HL-60 (cell line): ENCODE results near the gene SCO1.

Experiments
- GABPA ChIP-seq: IDR thresholded peaks from 2 replicates; pipeline ENCODE4 v1.6.1; 2012; ENCODE audit warnings: low read depth
- TF ChIP-seq, protein P1 (sequence below): IDR thresholded peaks from 2 replicates; pipeline ENCODE4 v1.6.1; 2012; ENCODE audit warnings: low read depth; ENCODE audit not compliant: insufficient replicate concordance

DNA sequence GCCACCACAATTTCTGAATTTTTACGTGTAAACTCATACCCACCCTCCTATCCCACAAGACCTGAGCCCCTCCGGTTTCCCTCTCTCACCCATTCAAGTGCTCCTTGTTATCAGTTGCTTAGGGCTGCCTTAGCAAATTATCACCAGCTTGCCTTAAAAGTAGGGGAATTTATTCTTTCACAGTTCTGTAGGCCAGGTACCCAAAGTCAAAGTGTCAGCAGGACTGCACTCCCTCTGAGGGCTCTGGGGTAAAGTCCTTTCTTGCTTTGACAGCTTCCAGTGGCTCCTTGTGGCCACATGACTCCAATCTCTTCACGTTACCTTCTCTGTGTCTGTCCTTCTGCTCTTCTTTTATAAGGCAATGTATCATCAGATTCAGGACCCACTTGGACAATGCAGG is 40.4 kb upstream of the SCO1 start:
- TF ChIP-seq, protein P1, sequence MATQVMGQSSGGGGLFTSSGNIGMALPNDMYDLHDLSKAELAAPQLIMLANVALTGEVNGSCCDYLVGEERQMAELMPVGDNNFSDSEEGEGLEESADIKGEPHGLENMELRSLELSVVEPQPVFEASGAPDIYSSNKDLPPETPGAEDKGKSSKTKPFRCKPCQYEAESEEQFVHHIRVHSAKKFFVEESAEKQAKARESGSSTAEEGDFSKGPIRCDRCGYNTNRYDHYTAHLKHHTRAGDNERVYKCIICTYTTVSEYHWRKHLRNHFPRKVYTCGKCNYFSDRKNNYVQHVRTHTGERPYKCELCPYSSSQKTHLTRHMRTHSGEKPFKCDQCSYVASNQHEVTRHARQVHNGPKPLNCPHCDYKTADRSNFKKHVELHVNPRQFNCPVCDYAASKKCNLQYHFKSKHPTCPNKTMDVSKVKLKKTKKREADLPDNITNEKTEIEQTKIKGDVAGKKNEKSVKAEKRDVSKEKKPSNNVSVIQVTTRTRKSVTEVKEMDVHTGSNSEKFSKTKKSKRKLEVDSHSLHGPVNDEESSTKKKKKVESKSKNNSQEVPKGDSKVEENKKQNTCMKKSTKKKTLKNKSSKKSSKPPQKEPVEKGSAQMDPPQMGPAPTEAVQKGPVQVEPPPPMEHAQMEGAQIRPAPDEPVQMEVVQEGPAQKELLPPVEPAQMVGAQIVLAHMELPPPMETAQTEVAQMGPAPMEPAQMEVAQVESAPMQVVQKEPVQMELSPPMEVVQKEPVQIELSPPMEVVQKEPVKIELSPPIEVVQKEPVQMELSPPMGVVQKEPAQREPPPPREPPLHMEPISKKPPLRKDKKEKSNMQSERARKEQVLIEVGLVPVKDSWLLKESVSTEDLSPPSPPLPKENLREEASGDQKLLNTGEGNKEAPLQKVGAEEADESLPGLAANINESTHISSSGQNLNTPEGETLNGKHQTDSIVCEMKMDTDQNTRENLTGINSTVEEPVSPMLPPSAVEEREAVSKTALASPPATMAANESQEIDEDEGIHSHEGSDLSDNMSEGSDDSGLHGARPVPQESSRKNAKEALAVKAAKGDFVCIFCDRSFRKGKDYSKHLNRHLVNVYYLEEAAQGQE: no peak
- no peak for TF ChIP-seq GABPA
